Measurements from ENCODE around the gene LY6G5B.

LY6G5B gene

GRCh38 chr6:31641370-31641769 is 28.4 kb upstream of the LY6G5B start:
- DNase-seq (ENCODE audit: low spot score) = no peak

- DNase-seq (ENCODE audit: low spot score) = no peak
Measured at GRCh38 chr6:31642798-31643570, 26.8 kb upstream of the LY6G5B start.

- no peak for DNase-seq (ENCODE audit: low spot score)
Measured at GRCh38 chr6:31643818-31644454, 25.8 kb upstream of the LY6G5B start.

GRCh38 chr6:31645325-31645724 is 24.5 kb upstream of the LY6G5B start:
- DNase-seq (ENCODE audit: low spot score) = no peak

GRCh38 chr6:31651602-31652191 is 18.1 kb upstream of the LY6G5B start:
- DNase-seq (ENCODE audit: low spot score) = no peak

- DNase-seq (ENCODE audit: low spot score) = peak; percentile 95
Measured at GRCh38 chr6:31652925-31653724, 16.7 kb upstream of the LY6G5B start.

GRCh38 chr6:31654574-31655348 is 15.0 kb upstream of the LY6G5B start:
- no peak for DNase-seq (ENCODE audit: low spot score)

- DNase-seq (ENCODE audit: low spot score) = no peak
Measured at GRCh38 chr6:31655349-31656237, 14.2 kb upstream of the LY6G5B start, which contains the start of gene APOM. Gene APOM, plus strand, starts transcription at chr6:31655894. Its CDS starts 73 bp downstream, at chr6:31655967.

- DNase-seq (ENCODE audit: low spot score) = no peak
Measured at GRCh38 chr6:31657406-31658157, 12.2 kb upstream of the LY6G5B start.

GRCh38 chr6:31658158-31658688 is 11.6 kb upstream of the LY6G5B start:
- DNase-seq (ENCODE audit: low spot score) = no peak

- DNase-seq (ENCODE audit: low spot score) = no peak
Measured at GRCh38 chr6:31658983-31659648, 10.7 kb upstream of the LY6G5B start.

GRCh38 chr6:31659649-31660380 is 10.0 kb upstream of the LY6G5B start:
- DNase-seq (ENCODE audit: low spot score) = no peak

- DNase-seq (ENCODE audit: low spot score) = peak; percentile 83
Measured at GRCh38 chr6:31660381-31661261, 9.2 kb upstream of the LY6G5B start, which contains the start of gene C6orf47. Gene C6orf47, minus strand, starts transcription at chr6:31660778. Its CDS starts 831 bp downstream, at chr6:31659947.

GRCh38 chr6:31661262-31662123 is 8.3 kb upstream of the LY6G5B start:
- no peak for DNase-seq (ENCODE audit: low spot score)

- no peak for DNase-seq (ENCODE audit: low spot score)
Measured at GRCh38 chr6:31662124-31662723, 7.6 kb upstream of the LY6G5B start.
